Hindlimb muscle (tissue), 1 donor: ENCODE measurements around the gene ISYNA1. TPM values are rescaled to one million over a fixed set of nuclear protein-coding genes. Genes with fewer than 3 reads are reported as not detected.

Source experiments
- DNase-seq: peaks from one replicate; pipeline ENCODE4 v3.0.0-alpha.2; 2013
- polyA plus RNA-seq: library from polyadenylated mRNA; unstranded; fragments of 120-200 nt; gene quantifications from one replicate; pipeline ENCODE4 v1.2.1, GENCODE V29; 2013; ENCODE audit not compliant: insufficient read length

Gene ISYNA1
- polyA plus RNA-seq, 1 donor: 231 TPM

- DNase-seq: no peak
Measured at GRCh38 chr19:18466354-18466753, 28.4 kb upstream of the ISYNA1 start.

GRCh38 chr19:18465964-18466339 lies 28.0 kb upstream of the ISYNA1 start:
- DNase-seq: no peak

DNA sequence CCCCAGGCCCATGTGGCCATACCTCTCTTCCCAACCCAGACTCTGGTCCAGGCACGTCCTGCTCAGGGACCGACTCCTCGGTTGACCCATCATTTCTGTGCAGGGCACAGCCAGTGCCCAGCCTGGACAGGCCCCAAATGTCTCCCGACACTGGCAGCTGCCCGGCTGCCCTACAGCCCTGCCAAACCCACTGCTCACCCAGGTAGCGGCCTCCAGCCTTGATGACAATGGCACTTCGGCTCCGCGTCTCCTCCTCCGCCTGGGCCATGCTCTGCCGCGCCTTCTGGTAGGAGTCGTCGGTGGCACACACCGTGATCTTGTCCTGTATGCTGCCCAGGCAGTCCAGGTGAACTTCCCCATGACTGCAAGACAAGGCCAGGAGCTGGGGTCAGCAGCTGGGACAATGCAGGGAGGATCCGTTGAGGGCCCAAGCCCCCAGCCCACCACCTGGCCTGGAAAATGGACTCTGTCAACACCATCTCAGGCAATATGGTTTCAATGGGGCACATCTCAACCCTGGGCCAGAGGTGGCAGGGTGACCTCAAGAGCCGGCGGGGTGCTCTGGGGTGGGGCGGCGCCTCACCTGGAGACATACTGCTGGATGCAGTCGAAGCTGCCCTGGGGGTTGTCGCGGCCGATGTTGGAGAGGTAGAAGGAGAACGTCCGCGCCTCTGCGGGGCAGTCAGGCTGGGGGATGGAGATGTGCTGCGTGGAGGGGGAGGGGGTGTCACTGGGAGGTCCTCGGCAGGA lies 27.5 kb upstream of the ISYNA1 start:
- DNase-seq: no peak

DNA sequence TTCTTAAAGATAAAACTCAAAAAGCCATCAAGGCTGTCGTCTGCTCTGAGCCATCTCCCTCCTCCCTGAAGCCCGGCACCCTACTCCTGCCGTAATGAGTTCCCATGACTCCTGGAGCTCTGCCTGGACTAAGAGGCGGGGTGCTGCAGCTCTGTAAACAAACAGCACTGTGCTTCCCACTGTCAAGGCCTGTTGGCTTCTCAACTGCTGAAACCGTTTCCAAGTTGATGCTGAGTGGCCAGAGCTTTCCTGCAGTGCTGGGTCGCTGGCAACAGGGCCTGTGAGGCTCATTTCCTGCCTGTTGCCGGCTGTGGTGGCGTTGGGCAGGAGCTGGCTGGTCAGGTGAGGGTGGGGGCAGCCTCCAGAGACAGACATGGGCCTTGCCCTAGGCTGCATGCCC lies 26.7 kb upstream of the ISYNA1 start:
- peak; percentile 76 for DNase-seq

- no peak for DNase-seq
Measured at GRCh38 chr19:18461471-18461870, 23.5 kb upstream of the ISYNA1 start.

- no peak for DNase-seq
Measured at GRCh38 chr19:18460900-18461299, 23.0 kb upstream of the ISYNA1 start.

- DNase-seq: no peak
Measured at GRCh38 chr19:18457483-18458331, 19.8 kb upstream of the ISYNA1 start.

GRCh38 chr19:18456974-18457373 lies 19.0 kb upstream of the ISYNA1 start:
- no peak for DNase-seq

DNA sequence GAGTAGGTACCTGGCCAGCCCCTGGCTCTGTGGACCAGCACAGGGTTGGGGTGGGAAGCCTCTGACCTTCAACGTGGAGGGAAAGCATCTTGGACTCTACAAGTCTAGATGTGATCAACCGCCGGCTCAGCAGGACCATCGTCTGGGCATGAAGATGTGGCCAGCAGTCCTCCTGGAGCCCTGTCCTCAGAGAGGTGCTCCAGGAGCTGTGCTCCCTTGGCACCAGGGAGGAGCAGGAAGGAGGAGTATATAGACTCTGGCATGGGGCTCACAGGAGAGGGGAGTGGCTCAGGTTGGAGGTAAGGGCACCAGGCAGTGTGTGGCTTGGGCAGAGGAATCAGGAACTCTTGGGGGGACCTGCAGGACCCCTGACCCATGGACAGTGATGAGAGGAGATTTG lies 18.3 kb upstream of the ISYNA1 start:
- DNase-seq: no peak

- DNase-seq: no peak
Measured at GRCh38 chr19:18453269-18454024, 15.5 kb upstream of the ISYNA1 start.

DNA sequence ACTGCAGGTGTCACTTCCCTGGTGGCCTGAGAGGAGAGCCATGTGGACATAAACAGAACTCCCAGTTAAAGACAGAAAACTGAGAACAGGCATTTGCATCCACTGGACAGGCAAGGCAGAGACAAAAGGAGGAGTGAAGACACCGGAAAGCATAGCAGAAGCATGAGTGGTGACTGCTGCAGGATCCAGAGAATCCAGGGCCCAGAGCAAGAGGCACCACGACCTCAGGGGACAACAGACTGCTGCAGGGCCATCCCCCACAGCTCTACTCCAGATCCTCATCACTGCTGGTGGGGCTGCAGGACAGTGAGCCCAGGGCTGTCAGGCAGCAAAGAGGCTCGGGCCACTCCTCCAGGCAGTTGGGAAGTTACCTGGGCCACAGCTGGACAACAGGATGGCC lies 14.5 kb upstream of the ISYNA1 start:
- no peak for DNase-seq

DNA sequence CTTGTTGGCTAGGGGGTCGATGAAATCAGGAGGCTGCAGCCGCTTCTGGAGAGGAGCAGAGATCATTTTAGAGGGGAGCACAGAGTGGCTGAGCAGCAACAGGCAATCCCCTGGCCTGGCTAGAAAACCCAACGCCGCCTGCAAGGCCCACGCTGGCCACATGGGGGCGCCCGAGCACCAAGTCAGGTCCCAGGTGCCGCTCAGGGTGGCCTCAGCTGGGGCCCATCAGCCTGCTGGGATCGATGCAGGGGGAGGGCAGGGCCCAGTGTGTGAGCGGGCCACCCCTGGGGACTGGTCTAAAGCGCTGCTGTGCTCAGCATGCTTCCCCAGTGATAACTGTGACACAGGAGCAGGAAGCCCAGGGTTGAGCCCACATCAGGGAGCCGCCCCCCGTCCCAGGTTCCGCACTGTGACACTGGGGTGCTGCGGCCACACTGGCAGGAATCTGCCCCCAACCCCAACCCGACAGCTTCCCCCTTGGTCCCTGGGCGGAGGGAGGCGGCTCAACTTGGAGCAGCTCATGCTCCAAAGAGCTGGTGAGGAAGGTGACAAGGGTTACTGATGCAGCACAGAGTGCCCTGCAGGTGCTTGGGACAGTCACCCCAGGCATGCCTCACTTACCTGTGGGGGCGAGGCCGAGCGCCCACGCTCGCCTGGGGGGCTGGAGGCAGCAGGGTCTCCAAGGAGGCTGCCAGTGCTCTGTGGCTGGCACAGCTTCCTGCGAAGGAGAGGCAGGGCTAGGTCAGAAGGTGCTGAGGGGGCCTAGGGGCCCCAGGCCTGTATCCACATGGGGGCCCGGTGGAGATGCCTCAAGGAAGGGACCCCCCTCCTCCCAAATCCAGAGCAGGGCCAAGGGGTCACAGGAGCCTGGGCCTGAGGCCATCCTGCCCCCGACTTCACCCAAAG lies 13.3 kb upstream of the ISYNA1 start:
- DNase-seq: peak; percentile 78

GRCh38 chr19:18450021-18450930 lies 12.3 kb upstream of the ISYNA1 start:
- no peak for DNase-seq

DNA sequence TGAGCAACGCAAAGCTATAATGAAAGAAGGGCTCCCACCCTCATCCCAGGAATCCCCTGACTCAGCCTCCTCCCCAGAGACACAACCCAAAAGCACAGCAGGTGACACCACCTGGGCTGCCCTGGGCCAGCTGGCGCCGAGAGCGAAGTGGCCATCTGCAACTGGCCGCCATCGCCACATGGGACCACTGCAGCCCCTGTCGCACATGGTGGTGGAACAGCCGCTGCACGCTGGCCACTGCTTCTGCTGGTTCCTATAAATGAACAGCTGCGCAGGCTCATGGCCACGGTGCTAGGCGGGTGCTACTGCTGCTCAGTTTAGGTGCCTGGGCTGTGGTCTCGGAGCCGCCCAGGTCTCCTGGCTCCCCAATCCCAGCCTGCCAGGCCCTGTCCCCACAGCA lies 11.6 kb upstream of the ISYNA1 start:
- no peak for DNase-seq

GRCh38 chr19:18446811-18447359 lies 9.0 kb upstream of the ISYNA1 start:
- DNase-seq: no peak

GRCh38 chr19:18446145-18446810 lies 8.3 kb upstream of the ISYNA1 start:
- no peak for DNase-seq

GRCh38 chr19:18445262-18445948 lies 7.5 kb upstream of the ISYNA1 start:
- DNase-seq: no peak

DNA sequence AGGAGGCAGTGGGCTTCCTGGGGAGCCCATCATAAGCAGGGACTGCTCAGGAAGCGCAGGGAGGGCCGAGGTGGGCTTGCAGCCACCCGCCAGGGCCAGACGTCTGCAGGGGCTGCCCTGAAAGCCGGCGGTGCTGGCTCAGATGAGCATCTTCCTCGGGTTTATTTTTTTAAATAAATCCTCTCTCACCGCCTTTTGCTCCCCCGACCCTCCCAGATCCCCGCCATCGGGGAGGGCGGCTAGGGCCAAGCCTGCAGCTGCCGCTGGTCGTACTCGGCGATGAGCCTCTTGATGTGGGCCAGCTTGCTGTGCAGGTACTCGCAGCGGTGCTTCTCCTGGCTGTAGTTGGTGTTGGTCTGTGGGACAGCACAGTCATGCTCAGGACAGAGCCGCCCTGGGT lies 6.6 kb upstream of the ISYNA1 start:
- DNase-seq: no peak

DNA sequence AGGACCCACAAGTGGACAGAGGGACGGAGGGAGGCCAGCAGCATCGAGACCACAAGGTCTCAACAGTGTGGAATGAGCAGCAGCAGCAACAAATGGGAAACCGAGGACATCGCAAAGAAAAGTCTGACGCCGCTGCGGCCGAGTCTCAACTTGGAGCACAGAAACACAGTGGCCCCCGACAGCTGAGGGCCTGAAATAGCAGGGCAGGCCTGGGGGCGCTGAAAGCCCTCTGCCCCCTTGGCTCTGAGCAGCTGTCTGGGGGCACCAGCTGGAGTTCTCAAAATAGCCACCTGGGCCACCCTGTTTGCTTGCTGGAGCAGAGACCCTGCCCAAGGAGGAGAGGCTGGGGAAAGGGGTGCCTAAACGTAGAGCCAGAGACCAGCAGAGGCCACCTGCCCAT lies 5.9 kb upstream of the ISYNA1 start:
- DNase-seq: no peak

GRCh38 chr19:18443406-18443805 lies 5.5 kb upstream of the ISYNA1 start:
- DNase-seq: no peak
